ENCODE measurements around the gene RMRP. TPM values are rescaled to one million over a fixed set of nuclear protein-coding genes. Genes with fewer than 3 reads are reported as not detected.

RMRP gene
- total and polyA plus RNA-seq, 2 experiments from 2014 or later = 6,299 TPM; not detected in 1

DNA sequence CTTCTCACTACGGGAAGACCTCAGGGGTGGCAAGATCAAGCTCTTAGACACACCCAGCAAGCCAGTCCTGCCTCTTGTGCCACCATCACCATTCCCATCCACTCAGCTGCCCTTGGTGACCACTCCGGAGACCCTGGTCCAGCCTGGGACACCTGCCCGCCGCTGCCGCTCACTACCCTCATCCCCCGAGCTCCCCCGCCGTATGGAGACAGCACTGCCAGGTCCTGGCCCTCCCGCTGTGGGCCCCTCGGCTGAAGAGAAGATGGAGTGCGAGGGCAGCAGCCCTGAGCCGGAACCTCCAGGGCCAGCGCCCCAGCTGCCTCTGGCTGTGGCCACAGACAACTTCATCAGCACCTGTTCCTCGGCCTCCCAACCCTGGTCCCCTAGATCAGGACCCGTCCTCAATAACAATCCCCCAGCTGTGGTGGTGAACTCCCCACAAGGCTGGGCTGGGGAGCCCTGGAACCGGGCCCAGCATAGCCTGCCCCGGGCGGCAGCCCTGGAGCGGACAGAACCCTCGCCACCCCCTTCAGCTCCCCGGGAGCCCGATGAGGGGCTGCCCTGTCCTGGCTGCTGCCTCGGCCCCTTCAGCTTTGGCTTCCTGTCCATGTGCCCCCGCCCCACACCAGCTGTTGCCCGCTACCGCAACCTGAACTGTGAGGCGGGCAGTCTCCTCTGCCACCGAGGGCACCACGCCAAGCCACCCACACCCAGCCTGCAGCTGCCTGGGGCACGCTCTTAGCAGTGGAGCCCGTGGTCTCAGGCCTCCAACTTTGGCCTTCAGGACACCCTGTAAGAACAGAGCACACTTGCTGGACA, 48.6 kb downstream of the RMRP start:
- no peak for DNase-seq (ENCODE audit: low read depth in 1 of 2, low spot score in 1 of 2)
- Histone ChIP-seq H3K9me3 (ENCODE audit: low read depth) (no peaks in the 10 kb centered on the region), H3K36me3 (peaks cover 10% of the 10 kb centered on the region), H3K4me3 (no peak overlapping the region), H3K4me1 (ENCODE audit: low read depth) (peaks cover 3% of the 10 kb centered on the region), H3K27ac (no peak overlapping the region), H3K27me3 (no peaks in the 10 kb centered on the region)
- TF ChIP-seq, protein P1, sequence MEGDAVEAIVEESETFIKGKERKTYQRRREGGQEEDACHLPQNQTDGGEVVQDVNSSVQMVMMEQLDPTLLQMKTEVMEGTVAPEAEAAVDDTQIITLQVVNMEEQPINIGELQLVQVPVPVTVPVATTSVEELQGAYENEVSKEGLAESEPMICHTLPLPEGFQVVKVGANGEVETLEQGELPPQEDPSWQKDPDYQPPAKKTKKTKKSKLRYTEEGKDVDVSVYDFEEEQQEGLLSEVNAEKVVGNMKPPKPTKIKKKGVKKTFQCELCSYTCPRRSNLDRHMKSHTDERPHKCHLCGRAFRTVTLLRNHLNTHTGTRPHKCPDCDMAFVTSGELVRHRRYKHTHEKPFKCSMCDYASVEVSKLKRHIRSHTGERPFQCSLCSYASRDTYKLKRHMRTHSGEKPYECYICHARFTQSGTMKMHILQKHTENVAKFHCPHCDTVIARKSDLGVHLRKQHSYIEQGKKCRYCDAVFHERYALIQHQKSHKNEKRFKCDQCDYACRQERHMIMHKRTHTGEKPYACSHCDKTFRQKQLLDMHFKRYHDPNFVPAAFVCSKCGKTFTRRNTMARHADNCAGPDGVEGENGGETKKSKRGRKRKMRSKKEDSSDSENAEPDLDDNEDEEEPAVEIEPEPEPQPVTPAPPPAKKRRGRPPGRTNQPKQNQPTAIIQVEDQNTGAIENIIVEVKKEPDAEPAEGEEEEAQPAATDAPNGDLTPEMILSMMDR (IDR thresholded peaks at IDR 0.05; ENCODE audit: low read depth, low read length) = no peak

DNA sequence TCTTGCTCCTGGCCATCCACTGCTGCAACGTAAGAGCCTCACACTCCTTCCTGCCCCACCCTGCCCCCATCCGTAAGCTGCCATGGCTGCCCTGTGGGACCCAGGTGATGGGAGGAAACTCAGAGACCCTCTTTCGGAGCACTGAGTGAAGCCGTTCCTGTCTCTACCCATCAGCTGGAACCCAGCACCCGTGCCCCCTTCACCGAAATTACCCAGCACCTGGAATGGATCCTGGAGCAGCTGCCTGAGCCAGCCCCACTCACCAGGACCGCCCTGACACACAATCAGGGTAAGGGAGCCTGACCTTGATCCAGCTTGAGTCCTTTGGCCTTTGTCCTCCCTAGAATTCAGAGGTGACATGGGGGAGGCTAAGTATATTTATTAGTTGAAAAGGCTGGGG, 49.6 kb downstream of the RMRP start:
- peaks cover 3% of the 10 kb centered on the region for H3K4me1 ChIP-seq (ENCODE audit: low read depth)
- no peak overlapping the region for H3K4me3 ChIP-seq
- no peak overlapping the region for H3K27ac ChIP-seq
- no peaks in the 10 kb centered on the region for H3K27me3 ChIP-seq
- no peaks in the 10 kb centered on the region for H3K9me3 ChIP-seq (ENCODE audit: low read depth)
- no peak for DNase-seq (ENCODE audit: low read depth in 1 of 2, low spot score in 1 of 2)
- TF ChIP-seq, protein P1 (IDR thresholded peaks at IDR 0.05; ENCODE audit: low read depth, low read length) = no peak
- peaks cover 10% of the 10 kb centered on the region for H3K36me3 ChIP-seq

Other genes with a start within 250 kb of the RMRP start
- gene RUSC2, start 167.9 kb downstream of the RMRP start, total RNA-seq = 18.7 and 25.3 TPM in 2 replicates
- gene RUSC2, start 167.9 kb downstream of the RMRP start, polyA plus RNA-seq = 13.8 and 18.7 TPM in 2 replicates
- gene TESK1, start 52.8 kb downstream of the RMRP start, total RNA-seq = 32.4 and 42.5 TPM in 2 replicates
- 30.3 and 30.8 TPM in 2 replicates for gene TESK1, start 52.8 kb downstream of the RMRP start, polyA plus RNA-seq
- 1.4 and 5.1 TPM in 2 replicates for gene CD72, start 39.6 kb downstream of the RMRP start, total RNA-seq
- gene CD72, start 39.6 kb downstream of the RMRP start, polyA plus RNA-seq = 2.3 and 12.3 TPM in 2 replicates
- gene SIT1, start 7.1 kb downstream of the RMRP start, total RNA-seq = not detected in 2 replicates
- gene SIT1, start 7.1 kb downstream of the RMRP start, polyA plus RNA-seq = 0.21 and 0.46 TPM in 2 replicates
- gene CCDC107, start 273 bp upstream of the RMRP start, total RNA-seq = 26.5 and 29.3 TPM in 2 replicates
- gene CCDC107, start 273 bp upstream of the RMRP start, polyA plus RNA-seq = 68.5 and 75.1 TPM in 2 replicates
- 1.5 and 12.6 TPM in 2 replicates for gene ARHGEF39, start 7.2 kb upstream of the RMRP start, total RNA-seq
- gene ARHGEF39, start 7.2 kb upstream of the RMRP start, polyA plus RNA-seq = 5.6 and 36.9 TPM in 2 replicates
- gene CA9, start 15.9 kb upstream of the RMRP start, total RNA-seq = 2.4 and 3.1 TPM in 2 replicates
- 2.6 and 4.9 TPM in 2 replicates for gene CA9, start 15.9 kb upstream of the RMRP start, polyA plus RNA-seq
- 645 and 899 TPM in 2 replicates for gene TPM2, start 31.9 kb upstream of the RMRP start, total RNA-seq
- 761 and 1,591 TPM in 2 replicates for gene TPM2, start 31.9 kb upstream of the RMRP start, polyA plus RNA-seq
- 172 and 178 TPM in 2 replicates for gene TLN1, start 74.2 kb upstream of the RMRP start, total RNA-seq
- 96.0 and 98.0 TPM in 2 replicates for gene TLN1, start 74.2 kb upstream of the RMRP start, polyA plus RNA-seq
- 45.7 and 51.5 TPM in 2 replicates for gene CREB3, start 74.6 kb upstream of the RMRP start, total RNA-seq
- 62.3 and 84.2 TPM in 2 replicates for gene CREB3, start 74.6 kb upstream of the RMRP start, polyA plus RNA-seq
- 132 and 157 TPM in 2 replicates for gene GBA2, start 91.2 kb upstream of the RMRP start, total RNA-seq
- gene GBA2, start 91.2 kb upstream of the RMRP start, polyA plus RNA-seq = 135 and 140 TPM in 2 replicates
- gene RGP1, start 91.3 kb upstream of the RMRP start, total RNA-seq = 24.1 and 30.4 TPM in 2 replicates
- gene RGP1, start 91.3 kb upstream of the RMRP start, polyA plus RNA-seq = 17.9 and 21.8 TPM in 2 replicates
- gene MSMP, start 96.3 kb upstream of the RMRP start, total RNA-seq = not detected in 2 replicates
- not detected in 2 replicates for gene MSMP, start 96.3 kb upstream of the RMRP start, polyA plus RNA-seq
- 12.5 and 12.6 TPM in 2 replicates for gene NPR2, start 133.6 kb upstream of the RMRP start, total RNA-seq
- gene NPR2, start 133.6 kb upstream of the RMRP start, polyA plus RNA-seq = 13.2 and 16.2 TPM in 2 replicates
- gene SPAG8, start 154.2 kb upstream of the RMRP start, total RNA-seq = 2.9 and 3.7 TPM in 2 replicates
- gene SPAG8, start 154.2 kb upstream of the RMRP start, polyA plus RNA-seq = 4.2 and 6.1 TPM in 2 replicates
- gene HINT2, start 157.0 kb upstream of the RMRP start, total RNA-seq = 48.5 and 83.9 TPM in 2 replicates
- gene HINT2, start 157.0 kb upstream of the RMRP start, polyA plus RNA-seq = 161 and 177 TPM in 2 replicates
- gene FAM221B, start 170.7 kb upstream of the RMRP start, total RNA-seq = not detected in 2 replicates
- 0.57 and 0.66 TPM in 2 replicates for gene FAM221B, start 170.7 kb upstream of the RMRP start, polyA plus RNA-seq
- gene TMEM8B, start 171.2 kb upstream of the RMRP start, total RNA-seq = 15.0 and 17.9 TPM in 2 replicates
- 17.0 and 21.8 TPM in 2 replicates for gene TMEM8B, start 171.2 kb upstream of the RMRP start, polyA plus RNA-seq
- not detected in 2 replicates for gene OR13J1, start 212.4 kb upstream of the RMRP start, total RNA-seq
- not detected in 2 replicates for gene OR13J1, start 212.4 kb upstream of the RMRP start, polyA plus RNA-seq
- gene HRCT1, start 248.2 kb upstream of the RMRP start, total RNA-seq = not detected in 2 replicates
- gene HRCT1, start 248.2 kb upstream of the RMRP start, polyA plus RNA-seq = not detected in 2 replicates